Measurements from ENCODE around the gene PLPP4.

The PLPP4 gene

GRCh38 chr10:120456626-120457430 is at the start of gene PLPP4:
PLPP4 (plus strand) TSS chr10:120457227; CDS start chr10:120457306, 79 bp downstream.
- in situ Hi-C loops (cut with MboI; ENCODE audit: low sequenced_read_pairs), result no loop called here

- in situ Hi-C loops (cut with MboI; ENCODE audit: low sequenced_read_pairs), result no loop called here
Measured at GRCh38 chr10:120409816-120410215, 47.2 kb upstream of the PLPP4 start.

- in situ Hi-C loops (cut with MboI; ENCODE audit: low sequenced_read_pairs), result no loop called here
Measured at GRCh38 chr10:120414946-120415345, 42.1 kb upstream of the PLPP4 start.

GRCh38 chr10:120415709-120416330 is 41.2 kb upstream of the PLPP4 start:
- in situ Hi-C loops (cut with MboI; ENCODE audit: low sequenced_read_pairs), result no loop called here

GRCh38 chr10:120420421-120420820 is 36.6 kb upstream of the PLPP4 start:
- in situ Hi-C loops (cut with MboI; ENCODE audit: low sequenced_read_pairs), result no loop called here

GRCh38 chr10:120421250-120421649 is 35.8 kb upstream of the PLPP4 start:
- in situ Hi-C loops (cut with MboI; ENCODE audit: low sequenced_read_pairs), result no loop called here

- in situ Hi-C loops (cut with MboI; ENCODE audit: low sequenced_read_pairs), result no loop called here
Measured at GRCh38 chr10:120422457-120422856, 34.6 kb upstream of the PLPP4 start.

- in situ Hi-C loops (cut with MboI; ENCODE audit: low sequenced_read_pairs), result no loop called here
Measured at GRCh38 chr10:120423431-120424197, 33.4 kb upstream of the PLPP4 start.

GRCh38 chr10:120424198-120424464 is 32.9 kb upstream of the PLPP4 start:
- in situ Hi-C loops (cut with MboI; ENCODE audit: low sequenced_read_pairs), result no loop called here

- in situ Hi-C loops (cut with MboI; ENCODE audit: low sequenced_read_pairs), result no loop called here
Measured at GRCh38 chr10:120426306-120426705, 30.7 kb upstream of the PLPP4 start.

- in situ Hi-C loops (cut with MboI; ENCODE audit: low sequenced_read_pairs), result no loop called here
Measured at GRCh38 chr10:120428754-120429153, 28.3 kb upstream of the PLPP4 start.

- in situ Hi-C loops (cut with MboI; ENCODE audit: low sequenced_read_pairs), result no loop called here
Measured at GRCh38 chr10:120429395-120429794, 27.6 kb upstream of the PLPP4 start.

- in situ Hi-C loops (cut with MboI; ENCODE audit: low sequenced_read_pairs), result no loop called here
Measured at GRCh38 chr10:120431251-120431651, 25.8 kb upstream of the PLPP4 start.

GRCh38 chr10:120432209-120432608 is 24.8 kb upstream of the PLPP4 start:
- in situ Hi-C loops (cut with MboI; ENCODE audit: low sequenced_read_pairs), result no loop called here

- in situ Hi-C loops (cut with MboI; ENCODE audit: low sequenced_read_pairs), result no loop called here
Measured at GRCh38 chr10:120433141-120433540, 23.9 kb upstream of the PLPP4 start.

GRCh38 chr10:120436439-120437112 is 20.5 kb upstream of the PLPP4 start:
- in situ Hi-C loops (cut with MboI; ENCODE audit: low sequenced_read_pairs), result no loop called here

- in situ Hi-C loops (cut with MboI; ENCODE audit: low sequenced_read_pairs), result no loop called here
Measured at GRCh38 chr10:120437541-120437940, 19.5 kb upstream of the PLPP4 start.

GRCh38 chr10:120451968-120452367 is 5.1 kb upstream of the PLPP4 start:
- in situ Hi-C loops (cut with MboI; ENCODE audit: low sequenced_read_pairs), result no loop called here

GRCh38 chr10:120453319-120453718 is 3.7 kb upstream of the PLPP4 start:
- in situ Hi-C loops (cut with MboI; ENCODE audit: low sequenced_read_pairs), result no loop called here

- in situ Hi-C loops (cut with MboI; ENCODE audit: low sequenced_read_pairs), result no loop called here
Measured at GRCh38 chr10:120453886-120454285, 3.1 kb upstream of the PLPP4 start.

GRCh38 chr10:120455004-120455403 is 2.0 kb upstream of the PLPP4 start:
- in situ Hi-C loops (cut with MboI; ENCODE audit: low sequenced_read_pairs), result no loop called here

Data from HL-60/S4 treated with phorbol 12-myristate 13-acetate at 8.2 ng/mL for 4 days and 3 days (cell line).